SK-N-SH (cell line): Measurements from ENCODE around the gene RASAL2. TPM values are rescaled to one million over a fixed set of nuclear protein-coding genes. Genes with fewer than 3 reads are reported as not detected.

Experiments
- CTCF ChIA-PET: fragments of 300-600, 350-600 bp; formaldehyde crosslinking; extraction: SDS; loops from one replicate; lab custom pipeline; 2021; lab: Yijun Ruan, JAX
- POLR2A ChIA-PET: fragments of 350-600 bp; sonication (Branson Sonifier 250); formaldehyde crosslinking; extraction: SDS; loops from one replicate; lab custom pipeline; 2020; ENCODE audit warnings: antibody characterized with exemption, inconsistent platforms; lab: Yijun Ruan, JAX
- DNase-seq: peaks from one replicate; pipeline ENCODE4 v3.0.0; 2012
- H2AFZ ChIP-seq: fragments of 200-600 bp; sonication (generic); 2 replicates; pipeline ENCODE4 v1.8.1; 2016; ENCODE audit warnings: antibody characterized with exemption, mild to moderate bottlenecking, low read depth
- H3F3A ChIP-seq: fragments of 200-600 bp; sonication (generic); replicated peaks from 2 replicates; pipeline ENCODE3; 2016; ENCODE audit warnings: antibody characterized with exemption, mild to moderate bottlenecking; ENCODE audit not compliant: insufficient read depth
- H3K27ac ChIP-seq, 2 experiments: fragments of 200-500 bp in 1 of 2; fragments of 200-600 bp in 1 of 2; sonication (Bioruptor generic) in 1 of 2; sonication (generic), shearing (Covaris generic) in 1 of 2; 2 replicates each; pipeline versions ENCODE4 v1.5.1 to v1.6.1; 2014 to 2016; ENCODE audit warnings: low read depth in 2 of 2, inconsistent platforms in 1 of 2, low read length in 1 of 2, mild to moderate bottlenecking in 1 of 2, mixed read lengths in 1 of 2
- H3K27me3 ChIP-seq: fragments of 200-600 bp; sonication (generic), shearing (Covaris generic); 2 replicates; pipeline ENCODE4 v1.6.1; 2016; ENCODE audit warnings: mixed run types; ENCODE audit not compliant: insufficient read depth
- H3K36me3 ChIP-seq, 2 experiments: fragments of 200-500 bp in 1 of 2; fragments of 200-600 bp in 1 of 2; sonication (Bioruptor generic) in 1 of 2; sonication (generic) in 1 of 2; replicated peaks in 1 of 2; 2 replicates each; pipeline versions ENCODE3 to v1.5.1; 2014 to 2016; ENCODE audit warnings: low read length in 1 of 2, mild to moderate bottlenecking in 1 of 2; ENCODE audit not compliant: insufficient read depth in 2 of 2, control insufficient read depth in 1 of 2
- H3K4me1 ChIP-seq, 2 experiments: fragments of 200-500 bp in 1 of 2; fragments of 200-600 bp in 1 of 2; sonication (Bioruptor generic) in 1 of 2; sonication (generic), shearing (Covaris generic) in 1 of 2; 2 replicates each; pipeline versions ENCODE4 v1.5.1 to v1.6.1; 2014 to 2016; ENCODE audit warnings: low read depth in 1 of 2, low read length in 1 of 2, mixed run types in 1 of 2; ENCODE audit not compliant: insufficient read depth in 2 of 2, control insufficient read depth in 1 of 2
- H3K4me2 ChIP-seq: fragments of 200-600 bp; sonication (generic), shearing (Covaris generic); 2 replicates; pipeline ENCODE4 v1.6.1; 2017; ENCODE audit warnings: mixed run types
- H3K4me3 ChIP-seq, 2 experiments: fragments of 200-500 bp in 1 of 2; fragments of 200-600 bp in 1 of 2; sonication (Bioruptor generic) in 1 of 2; sonication (generic), shearing (Covaris generic) in 1 of 2; 2 replicates each; pipeline versions ENCODE4 v1.5.1 to v1.8.1; 2014 to 2016; ENCODE audit warnings: low read depth in 2 of 2, inconsistent platforms in 1 of 2, low read length in 1 of 2, mild to moderate bottlenecking in 1 of 2, mixed read lengths in 1 of 2, moderate library complexity in 1 of 2
- H3K79me2 ChIP-seq: fragments of 200-600 bp; sonication (generic); 2 replicates; pipeline ENCODE4 v1.8.1; 2017; ENCODE audit warnings: mild to moderate bottlenecking; ENCODE audit not compliant: insufficient read depth
- H3K9ac ChIP-seq: fragments of 200-600 bp; sonication (generic); 2 replicates; pipeline ENCODE4 v1.6.1; 2017; ENCODE audit warnings: mixed run types
- H3K9me2 ChIP-seq: fragments of 200-600 bp; sonication (generic); 2 replicates; pipeline ENCODE4 v1.6.1; 2017; ENCODE audit warnings: mixed run types
- H3K9me3 ChIP-seq: fragments of 200-600 bp; sonication (generic); 2 replicates; pipeline ENCODE4 v1.6.1; 2017; ENCODE audit warnings: mixed run types, mild to moderate bottlenecking, moderate library complexity
- H4K20me1 ChIP-seq: fragments of 200-600 bp; sonication (generic); 2 replicates; pipeline ENCODE4 v1.6.1; 2017; ENCODE audit warnings: mild to moderate bottlenecking, mixed run types; ENCODE audit not compliant: insufficient read depth
- CHD2 ChIP-seq: fragments of 150-350 bp; IDR thresholded peaks from 2 replicates; pipeline ENCODE4 v1.6.1; 2018; ENCODE audit warnings: low read length; ENCODE audit not compliant: partially characterized antibody
- EP300 ChIP-seq, 2 experiments: IDR thresholded peaks; 2 replicates each; pipeline versions ENCODE4 v1.4.0 to v1.6.1; 2012; ENCODE audit warnings: borderline replicate concordance in 1 of 2, low read depth in 1 of 2, low read length in 1 of 2
- FOSL2 ChIP-seq: IDR thresholded peaks from 2 replicates; pipeline ENCODE4 v1.4.0; 2012; ENCODE audit warnings: low read depth, mild to moderate bottlenecking, moderate library complexity, borderline replicate concordance
- FOXJ3 ChIP-seq: sonication (generic); formaldehyde crosslinking; IDR thresholded peaks from 2 replicates; pipeline ENCODE4 v1.5.1; 2020; ENCODE audit warnings: mild to moderate bottlenecking, missing genetic modification reagents
- GABPA ChIP-seq: IDR thresholded peaks from 2 replicates; pipeline ENCODE4 v1.4.0; 2012; ENCODE audit warnings: low read depth, mild to moderate bottlenecking
- GATA2 ChIP-seq: sonication (generic); formaldehyde crosslinking; IDR thresholded peaks from 2 replicates; pipeline ENCODE4 v1.5.0; 2020; ENCODE audit warnings: mild to moderate bottlenecking, missing genetic modification reagents
- MAX ChIP-seq: IDR thresholded peaks from 2 replicates; pipeline ENCODE4 v1.4.0; 2012; ENCODE audit warnings: low read depth
- MEF2A ChIP-seq: IDR thresholded peaks from 2 replicates; pipeline ENCODE4 v1.4.0; 2012; ENCODE audit warnings: low read depth, borderline replicate concordance
- MXI1 ChIP-seq: IDR thresholded peaks from 2 replicates; pipeline ENCODE4 v1.6.1; 2012; ENCODE audit warnings: mild to moderate bottlenecking, low read depth, low read length, improper control_type of control experiment
- NFIC ChIP-seq: IDR thresholded peaks from 2 replicates; pipeline ENCODE4 v1.4.0; 2012; ENCODE audit warnings: borderline replicate concordance
- NRF1 ChIP-seq: IDR thresholded peaks from 2 replicates; pipeline ENCODE4 v1.6.1; 2012; ENCODE audit warnings: low read depth, mild to moderate bottlenecking, low read length
- RCOR1 ChIP-seq: fragments of 150-350 bp; IDR thresholded peaks from 2 replicates; pipeline ENCODE4 v1.6.1; 2017; ENCODE audit warnings: antibody characterized with exemption, low read length
- RFX5 ChIP-seq: IDR thresholded peaks from 2 replicates; pipeline ENCODE4 v1.6.1; 2012; ENCODE audit warnings: mild to moderate bottlenecking, improper control_type of control experiment, low read length
- RXRA ChIP-seq: IDR thresholded peaks from 2 replicates; pipeline ENCODE4 v1.4.0; 2012; ENCODE audit warnings: low read depth, mild to moderate bottlenecking, borderline replicate concordance
- SMC3 ChIP-seq: IDR thresholded peaks from 2 replicates; pipeline ENCODE4 v1.6.1; 2012; ENCODE audit warnings: low read depth, low read length, improper control_type of control experiment
- TCF12 ChIP-seq: IDR thresholded peaks from 2 replicates; pipeline ENCODE4 v1.4.0; 2012
- USF2 ChIP-seq: fragments of 150-350 bp; IDR thresholded peaks from 2 replicates; pipeline ENCODE4 v1.6.1; 2017; ENCODE audit warnings: antibody characterized with exemption, low read length, low read depth, borderline replicate concordance
- ZBTB33 ChIP-seq: IDR thresholded peaks from 2 replicates; pipeline ENCODE4 v1.4.0; 2012; ENCODE audit warnings: low read depth, borderline replicate concordance
- WGBS: methylation state at CpG from one replicate; pipeline ENCODE4 v1.1.6; 2017; ENCODE audit warnings: low lambda C conversion rate; 5-methylcytosine and 5-hydroxymethylcytosine counted together
- polyA plus RNA-seq, 3 experiments: library from polyadenylated mRNA; depleted of rRNA; stranded (reverse); fragments of >200 nt; gene quantifications; 2 replicates each; pipeline ENCODE4 v1.2.3, GENCODE V29; 2012

The RASAL2 gene
- polyA plus RNA-seq, 1 of the 3 experiments (the other 2 are of a cell fraction) = 6.9 TPM

GRCh38 chr1:178490967-178491366 is 397.1 kb downstream of the RASAL2 start:
- Histone ChIP-seq H3F3A (no peaks in the 10 kb centered on the region), H3K36me3 (no peaks in the 10 kb centered on the region), H3K9ac (no peak overlapping the region), H3K9me2 (no peaks in the 10 kb centered on the region), H3K27me3 (no peaks in the 10 kb centered on the region), H3K4me2 (no peak overlapping the region), H3K4me3 (no peak overlapping the region), H3K27ac (no peak overlapping the region), H3K79me2 (no peaks in the 10 kb centered on the region), H2AFZ (no peak overlapping the region), H3K4me1 (peaks cover 0 to 4% of the 10 kb centered on the region in 2 experiments; a peak in 1 of 4 replicates), H4K20me1 (no peaks in the 10 kb centered on the region), H3K9me3 (no peaks in the 10 kb centered on the region)
- DNase-seq = no peak
- POLR2A ChIA-PET = no interaction called here
- no peak for TF ChIP-seq RCOR1
- no peak for TF ChIP-seq MEF2A
- TF ChIP-seq NRF1 = no peak
- WGBS = 76% methylated on average over 6 of the region's 9 CpGs
- CTCF ChIA-PET = interaction anchor here (2.5 kb wide), 1 partner anchor 10 kb away, joined by 14 read pairs; no protein-coding TSS in a partner anchor

GRCh38 chr1:178491721-178492120 is 397.8 kb downstream of the RASAL2 start:
- Histone ChIP-seq H3K36me3 (no peaks in the 10 kb centered on the region), H4K20me1 (no peaks in the 10 kb centered on the region), H3K9me3 (no peaks in the 10 kb centered on the region), H2AFZ (no peak overlapping the region), H3K4me3 (no peak overlapping the region), H3K27ac (no peak overlapping the region), H3K9ac (no peak overlapping the region), H3F3A (no peaks in the 10 kb centered on the region), H3K27me3 (no peaks in the 10 kb centered on the region), H3K4me1 (peaks cover 0 to 4% of the 10 kb centered on the region in 2 experiments; a peak in 1 of 4 replicates), H3K4me2 (no peak overlapping the region), H3K79me2 (no peaks in the 10 kb centered on the region), H3K9me2 (no peaks in the 10 kb centered on the region)
- no peak for TF ChIP-seq USF2
- TF ChIP-seq NFIC = no peak
- TF ChIP-seq MXI1 = no peak
- TF ChIP-seq FOXJ3 (CRISPR knock-in tag) = no peak
- no peak for TF ChIP-seq RXRA
- TF ChIP-seq GATA2 (CRISPR knock-in tag) = no peak
- TF ChIP-seq GABPA = no peak
- no peak for TF ChIP-seq ZBTB33
- no peak for TF ChIP-seq TCF12
- no peak for TF ChIP-seq MAX
- no peak for TF ChIP-seq RFX5
- no peak for TF ChIP-seq EP300 (IDR thresholded peaks at IDR 0.05; ENCODE audit: borderline replicate concordance in 1 of 2, low read depth in 1 of 2, low read length in 1 of 2)
- no peak for TF ChIP-seq SMC3
- TF ChIP-seq CHD2 = no peak
- no peak for TF ChIP-seq FOSL2
- TF ChIP-seq MEF2A = no peak
- POLR2A ChIA-PET = no interaction called here
- CTCF ChIA-PET = interaction anchor here (0.6 to 1.6 kb wide), 4 partner anchors 9 to 191 kb away, joined by 3 to 5 read pairs (median 3); no protein-coding TSS in a partner anchor
- DNase-seq = no peak
- WGBS = 97% methylated on average over 4 of the region's 4 CpGs
